HUES48 (cell line): ENCODE results near the gene ZNF800.

Experiments
- H3K27ac ChIP-seq: one replicate; pipeline ENCODE4 v1.7.0; 2013; ENCODE audit warnings: low read depth, low read length, inconsistent platforms
- H3K27me3 ChIP-seq: 2 replicates; pipeline ENCODE4 v1.6.1; 2013; ENCODE audit warnings: mild to moderate bottlenecking, low read length; ENCODE audit not compliant: control insufficient read depth, insufficient read depth
- H3K36me3 ChIP-seq: 2 replicates; pipeline ENCODE4 v1.6.1; 2013; ENCODE audit warnings: low read length; ENCODE audit not compliant: control insufficient read depth, insufficient read depth
- H3K4me1 ChIP-seq: 2 replicates; pipeline ENCODE4 v1.6.1; 2013; ENCODE audit warnings: mild to moderate bottlenecking, low read length; ENCODE audit not compliant: control insufficient read depth, insufficient read depth
- H3K4me3 ChIP-seq: 2 replicates; pipeline ENCODE4 v1.5.1; 2013; ENCODE audit warnings: mild to moderate bottlenecking, low read depth, low read length
- H3K9ac ChIP-seq: 2 replicates; pipeline ENCODE4 v1.6.1; 2013; ENCODE audit warnings: mild to moderate bottlenecking, low read depth, low read length, moderate library complexity
- H3K9me3 ChIP-seq: 2 replicates; pipeline ENCODE4 v1.6.1; 2013; ENCODE audit warnings: low read length; ENCODE audit not compliant: control insufficient read depth, insufficient read depth

The ZNF800 gene

DNA sequence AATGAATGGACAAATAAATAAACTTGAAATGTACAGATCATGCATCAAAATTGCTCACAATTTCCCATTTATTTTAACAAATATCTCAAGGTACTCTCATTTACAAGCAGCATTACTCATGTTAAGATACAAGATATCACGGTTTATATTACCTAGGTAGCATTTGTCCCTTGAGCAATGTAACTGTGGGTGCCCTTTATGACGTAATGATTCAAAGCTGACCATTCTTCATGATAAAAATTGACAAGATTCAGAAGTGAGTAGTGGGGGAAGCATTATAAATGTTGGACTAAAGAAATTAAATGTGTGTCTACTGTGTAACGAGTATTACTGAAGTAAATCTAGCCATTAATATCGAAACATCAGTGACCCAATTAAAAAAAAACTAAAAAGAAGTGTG, 71.5 kb downstream of the ZNF800 start:
- Histone ChIP-seq H3K36me3 (no peaks in the 10 kb centered on the region), H3K27me3 (no peaks in the 10 kb centered on the region)

More for the DNA sequence above, 71.5 kb downstream of the ZNF800 start:
- Histone ChIP-seq H3K9me3 (no peaks in the 10 kb centered on the region), H3K4me1 (no peaks in the 10 kb centered on the region), H3K9ac (no peak overlapping the region), H3K27ac (no peak overlapping the region), H3K4me3 (no peak overlapping the region)
